IPS DF 6.9 (cell line): ENCODE measurements around the gene FCRLB.
"Not testable (repeated sequence)": the region's sequence is repeated elsewhere in the genome, so short reads cannot be mapped to it uniquely, and the experiment has no call there.

Source experiments
- DNase-seq: peaks from one replicate; pipeline ENCODE4 v3.0.0-alpha.2; 2013; ENCODE audit warnings: low read depth, low spot score
- H3K27ac ChIP-seq: one replicate; pipeline ENCODE4 v1.5.1; 2013; ENCODE audit warnings: low read length, control low read depth
- H3K27me3 ChIP-seq: 2 replicates; pipeline ENCODE4 v1.6.1; 2013; ENCODE audit warnings: mild to moderate bottlenecking, low read length; ENCODE audit not compliant: control insufficient read depth, insufficient read depth
- H3K36me3 ChIP-seq: 2 replicates; pipeline ENCODE4 v1.6.1; 2013; ENCODE audit warnings: low read length; ENCODE audit not compliant: control insufficient read depth, insufficient read depth
- H3K4me1 ChIP-seq: 2 replicates; pipeline ENCODE4 v1.6.1; 2013; ENCODE audit warnings: low read length; ENCODE audit not compliant: control insufficient read depth, insufficient read depth
- H3K4me3 ChIP-seq: 2 replicates; pipeline ENCODE4 v1.5.1; 2013; ENCODE audit warnings: mild to moderate bottlenecking, low read length
- H3K9me3 ChIP-seq: 2 replicates; pipeline ENCODE4 v1.6.1; 2013; ENCODE audit warnings: low read length, inconsistent platforms; ENCODE audit not compliant: control insufficient read depth, insufficient read depth
- WGBS: extraction: QIAGEN DNeasy Blood & Tissue Kit; methylation state at CpG from one replicate; pipeline ENCODE4 v1.1.7; 2013; ENCODE audit warnings: mixed read lengths, missing lambda C conversion rate; ENCODE audit not compliant: insufficient read length, insufficient coverage; 5-methylcytosine and 5-hydroxymethylcytosine counted together

Gene FCRLB

DNA sequence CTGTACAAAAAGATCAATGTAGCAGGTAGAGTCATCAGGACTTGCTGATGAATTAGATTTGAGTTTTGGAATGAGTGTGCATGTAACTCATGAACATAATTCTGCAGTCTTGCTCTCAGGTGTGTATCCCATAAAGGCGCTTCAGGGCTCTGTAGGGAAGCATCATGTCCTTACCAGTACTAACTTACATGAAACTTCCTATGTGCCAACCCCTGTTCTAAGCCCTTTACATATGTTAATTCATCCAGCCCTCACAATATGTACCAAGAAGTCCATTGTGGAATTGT, 2.1 kb upstream of the FCRLB start:
- H3K9me3 ChIP-seq, result no peaks in the 10 kb centered on the region
- no peaks in the 10 kb centered on the region for H3K27me3 ChIP-seq
- no peak overlapping the region for H3K4me3 ChIP-seq
- H3K27ac ChIP-seq, result no peak overlapping the region
- no peaks in the 10 kb centered on the region for H3K4me1 ChIP-seq
- no peak for DNase-seq
- H3K36me3 ChIP-seq, result no peaks in the 10 kb centered on the region
- no CpG with 5 or more reads among the region's 1 CpG for WGBS

DNA sequence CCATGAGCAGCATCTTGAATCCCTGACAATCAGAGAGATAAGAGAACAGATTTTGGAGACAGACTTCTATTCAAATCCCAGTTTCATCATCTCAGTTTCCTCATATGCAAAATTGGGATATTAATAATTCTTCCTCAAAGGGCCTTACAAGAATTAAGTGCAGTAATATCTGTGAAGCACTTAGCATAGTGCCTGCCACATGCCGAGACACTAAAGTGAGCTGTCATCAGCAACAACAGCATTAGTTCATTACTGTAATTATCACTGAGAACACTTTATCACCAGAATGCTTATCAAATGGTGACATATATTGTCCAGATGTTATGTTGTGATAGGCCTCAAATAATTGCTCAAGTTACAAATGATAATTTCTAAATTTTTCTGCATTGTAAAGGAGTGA, 922 bp upstream of the FCRLB start:
- WGBS, result no CpG with 5 or more reads among the region's 1 CpG
- H3K36me3 ChIP-seq, result no peaks in the 10 kb centered on the region
- no peak overlapping the region for H3K27ac ChIP-seq
- DNase-seq, result no peak
- no peak overlapping the region for H3K4me3 ChIP-seq
- H3K9me3 ChIP-seq, result no peaks in the 10 kb centered on the region
- peaks cover 7% of the 10 kb centered on the region; the same call in 1 of the 2 replicates for H3K27me3 ChIP-seq
- H3K4me1 ChIP-seq, result no peaks in the 10 kb centered on the region

DNA sequence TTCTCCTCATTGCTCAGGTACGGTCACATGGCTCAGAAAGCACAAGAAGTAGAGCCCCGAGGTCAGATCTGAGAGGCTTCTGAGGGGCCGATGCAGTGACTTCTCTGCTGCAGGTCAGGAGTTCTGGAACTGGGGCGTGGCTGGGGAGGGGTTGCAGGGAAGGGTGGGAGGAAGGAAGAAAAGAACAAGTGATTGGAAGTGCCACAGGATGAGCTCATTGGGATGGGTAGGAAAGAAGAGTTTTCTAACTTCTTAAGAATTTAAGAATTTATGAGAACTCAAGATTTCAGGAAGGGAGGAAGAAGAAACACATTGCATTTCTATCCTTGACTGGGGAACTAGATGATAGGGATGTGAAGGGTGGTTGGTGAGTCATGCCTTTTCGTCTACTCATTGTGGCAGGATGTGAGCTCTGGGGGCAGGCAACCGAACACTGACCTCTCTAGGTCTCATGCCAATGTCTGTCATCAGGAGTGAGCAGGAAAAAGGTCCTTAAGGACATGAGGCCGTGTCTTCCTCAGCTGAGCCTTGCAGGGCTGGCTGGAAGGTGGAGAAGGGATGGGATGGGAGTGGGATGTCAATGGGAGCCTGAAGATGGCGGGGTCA, 497 bp downstream of the FCRLB start:
- Histone ChIP-seq H3K27me3 (peaks cover 16% of the 10 kb centered on the region; the same call in 1 of the 2 replicates), H3K4me3 (no peak overlapping the region), H3K27ac (no peak overlapping the region), H3K9me3 (no peaks in the 10 kb centered on the region), H3K36me3 (no peaks in the 10 kb centered on the region), H3K4me1 (no peaks in the 10 kb centered on the region)
- DNase-seq, result no peak
- no CpG with 5 or more reads among the region's 8 CpGs for WGBS

DNA sequence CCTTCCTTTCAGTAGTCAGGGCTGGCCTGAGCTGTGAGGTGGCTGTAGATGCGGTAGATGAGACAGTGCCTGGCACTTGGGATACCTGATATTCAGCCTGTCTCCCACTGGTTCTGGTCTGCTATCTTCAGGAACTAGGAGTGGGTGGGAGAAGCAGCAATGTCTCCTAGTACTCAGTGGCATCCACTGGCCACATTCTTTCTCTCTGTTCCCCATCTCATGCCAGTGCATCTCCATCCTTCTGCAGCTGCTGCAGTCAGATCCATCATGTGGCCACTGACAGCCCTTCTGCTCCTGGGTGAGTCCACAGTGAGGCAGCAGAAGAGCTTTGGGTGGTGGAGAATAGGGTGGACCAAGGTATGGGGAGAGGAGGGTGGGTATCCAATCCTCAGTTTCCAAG, 1.1 kb downstream of the FCRLB start:
- Histone ChIP-seq H3K4me1 (no peaks in the 10 kb centered on the region), H3K9me3 (no peaks in the 10 kb centered on the region), H3K4me3 (no peak overlapping the region), H3K36me3 (no peaks in the 10 kb centered on the region), H3K27ac (no peak overlapping the region), H3K27me3 (peaks cover 16% of the 10 kb centered on the region; the same call in 1 of the 2 replicates)
- no peak for DNase-seq
- no CpG with 5 or more reads among the region's 1 CpG for WGBS

DNA sequence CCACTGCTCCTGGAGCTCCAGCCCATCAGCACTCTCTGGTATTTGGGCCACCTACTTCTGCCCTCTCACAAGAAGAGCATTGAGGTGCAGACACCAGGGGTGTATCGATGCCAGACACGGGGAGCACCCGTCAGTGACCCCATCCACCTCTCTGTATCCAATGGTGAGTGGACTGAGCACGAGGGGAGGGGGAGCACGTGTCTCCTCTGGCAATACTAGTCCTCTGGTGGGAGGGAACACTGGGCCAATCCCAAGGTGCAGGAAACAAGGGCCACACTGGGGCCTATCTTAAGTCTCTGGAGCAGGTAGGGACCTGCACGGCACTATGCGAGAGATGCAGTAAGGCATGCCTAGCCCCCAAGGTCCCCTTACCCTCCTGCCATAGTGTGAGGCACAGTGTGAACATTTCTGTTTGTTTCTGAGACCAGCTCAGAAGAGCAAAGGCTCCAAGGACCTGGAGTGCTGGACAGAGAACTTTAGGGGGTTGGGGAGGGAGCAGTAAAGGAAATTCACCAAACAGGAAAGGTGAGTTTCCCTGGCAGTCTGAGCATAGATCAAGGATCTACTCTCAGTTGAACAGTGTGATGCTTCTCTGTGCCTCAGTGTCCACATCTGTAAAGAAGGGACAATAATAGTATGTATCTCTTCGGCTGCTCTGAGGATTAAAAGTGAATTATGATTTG, 2.3 kb downstream of the FCRLB start:
- Histone ChIP-seq H3K27ac (no peak overlapping the region), H3K4me1 (no peaks in the 10 kb centered on the region)

DNA sequence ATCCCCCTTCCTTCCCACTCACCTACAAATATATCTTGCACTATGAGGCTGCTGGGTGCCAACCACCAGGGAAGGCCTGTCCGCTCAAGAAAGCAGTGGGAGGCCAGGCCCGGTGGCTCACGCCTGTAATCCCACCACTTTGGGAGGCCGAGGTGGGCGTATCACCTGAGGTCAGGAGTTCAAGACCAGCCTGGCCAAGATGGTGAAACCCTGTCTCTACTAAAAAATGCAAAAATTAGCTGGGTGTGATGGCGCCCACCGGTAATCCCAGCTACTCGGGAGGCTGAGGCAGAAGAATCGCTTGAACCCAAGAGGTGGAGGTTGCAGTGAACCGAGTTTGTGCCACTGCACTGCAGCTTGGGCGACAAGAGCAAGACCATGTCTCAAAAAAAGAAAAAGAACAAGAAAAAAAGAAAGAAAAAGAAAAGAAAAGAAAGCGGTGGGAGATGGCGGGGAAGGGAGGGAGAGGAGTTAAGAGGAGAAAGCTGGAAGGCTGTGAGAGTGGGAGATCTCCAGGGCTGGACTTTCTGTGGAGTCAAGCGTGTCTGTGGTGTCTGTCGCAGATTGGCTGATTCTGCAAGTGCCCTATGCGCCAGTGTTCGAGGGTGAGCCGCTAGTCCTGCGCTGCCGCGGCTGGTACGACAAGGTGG, 4.0 kb downstream of the FCRLB start:
- not testable (repeated sequence) for H3K4me1 ChIP-seq, H3K9me3 ChIP-seq, H3K36me3 ChIP-seq, DNase-seq, H3K27ac ChIP-seq
- Histone ChIP-seq H3K27me3 (peaks cover 16% of the 10 kb centered on the region; the same call in 1 of the 2 replicates), H3K4me3 (peak overlapping the region; percentile 78; the same call in 1 of the 2 replicates)
- WGBS, result 100% methylated on average over 2 of the region's 22 CpGs

More for the DNA sequence above, 2.3 kb downstream of the FCRLB start:
- WGBS, result no CpG with 5 or more reads among the region's 8 CpGs
- Histone ChIP-seq H3K4me3 (no peak overlapping the region), H3K27me3 (peaks cover 16% of the 10 kb centered on the region; the same call in 1 of the 2 replicates), H3K36me3 (no peaks in the 10 kb centered on the region), H3K9me3 (no peaks in the 10 kb centered on the region)
- DNase-seq, result no peak

DNA sequence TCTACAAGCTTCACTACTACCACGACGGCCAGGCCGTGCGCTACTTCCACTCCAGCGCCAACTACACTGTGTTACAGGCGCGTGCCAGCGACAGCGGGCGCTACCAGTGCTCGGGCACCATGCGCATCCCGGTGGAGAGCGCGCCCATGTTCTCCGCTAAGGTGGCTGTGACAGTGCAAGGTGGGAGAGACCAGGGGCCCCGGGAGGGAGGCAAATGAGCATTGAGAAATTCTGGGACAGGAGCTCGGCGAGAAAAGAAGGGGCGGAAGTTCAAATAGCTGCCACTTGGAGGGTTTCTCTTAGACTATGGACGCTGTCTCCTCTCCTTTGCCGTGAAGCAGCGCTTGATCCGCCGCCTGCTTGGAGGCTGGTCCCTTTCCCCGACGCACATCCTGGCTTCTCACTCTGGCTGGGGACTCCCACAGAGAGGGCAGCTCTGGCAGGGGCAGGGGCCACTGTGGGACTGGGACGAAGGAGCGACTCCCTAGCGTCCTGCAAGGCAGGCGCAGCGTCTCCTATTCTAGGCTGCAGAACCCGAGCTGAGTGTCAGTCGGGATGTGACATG, 4.6 kb downstream of the FCRLB start:
- no peaks in the 10 kb centered on the region for H3K36me3 ChIP-seq
- H3K27ac ChIP-seq, result no peak overlapping the region
- H3K27me3 ChIP-seq, result peaks cover 16% of the 10 kb centered on the region; the same call in 1 of the 2 replicates
- no peak for DNase-seq
- H3K9me3 ChIP-seq, result no peaks in the 10 kb centered on the region
- WGBS, result no CpG with 5 or more reads among the region's 34 CpGs
- peak overlapping the region; percentile 78; the same call in 1 of the 2 replicates for H3K4me3 ChIP-seq
- H3K4me1 ChIP-seq, result no peaks in the 10 kb centered on the region

DNA sequence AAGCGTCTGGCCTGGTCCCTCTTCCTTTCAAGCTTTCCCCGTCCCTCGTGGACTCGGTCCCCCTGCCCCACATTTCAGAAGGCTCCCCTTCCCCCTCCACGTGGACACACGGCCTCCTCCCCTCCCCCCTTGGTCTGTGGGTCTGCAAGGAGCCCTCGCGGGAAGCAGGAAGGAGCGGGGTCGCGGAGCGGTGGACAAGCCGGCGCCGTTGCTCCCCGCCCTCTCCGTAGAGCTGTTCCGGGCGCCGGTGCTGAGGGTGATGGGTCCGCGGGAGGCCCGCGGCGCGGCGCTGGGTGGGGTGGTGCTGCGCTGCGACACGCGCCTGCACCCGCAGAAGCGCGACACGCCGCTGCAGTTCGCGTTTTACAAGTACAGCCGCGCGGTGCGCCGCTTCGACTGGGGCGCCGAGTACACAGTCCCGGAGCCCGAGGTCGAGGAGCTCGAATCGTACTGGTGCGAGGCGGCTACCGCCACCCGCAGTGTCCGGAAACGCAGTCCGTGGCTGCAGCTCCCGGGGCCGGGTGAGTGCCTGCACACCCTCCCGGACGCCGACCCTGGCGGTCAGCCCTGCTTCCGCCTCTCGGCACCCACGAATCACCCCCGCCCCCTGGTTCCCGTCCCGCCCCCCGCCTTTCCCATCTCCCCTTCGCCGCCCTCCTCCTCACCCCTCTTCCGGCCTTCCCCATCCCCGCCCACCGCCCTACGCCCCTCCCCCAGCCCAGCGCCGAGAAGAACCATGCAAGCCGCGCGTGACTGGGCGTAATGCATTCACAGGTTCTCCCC, 5.3 kb downstream of the FCRLB start:
- no peaks in the 10 kb centered on the region for H3K36me3 ChIP-seq
- H3K4me1 ChIP-seq, result no peaks in the 10 kb centered on the region
- WGBS, result no CpG with 5 or more reads among the region's 83 CpGs
- H3K9me3 ChIP-seq, result no peaks in the 10 kb centered on the region
- no peak for DNase-seq
- H3K27ac ChIP-seq, result no peak overlapping the region
- peak overlapping the region; percentile 78 for H3K4me3 ChIP-seq
- H3K27me3 ChIP-seq, result peaks cover 16% of the 10 kb centered on the region; the same call in 1 of the 2 replicates

DNA sequence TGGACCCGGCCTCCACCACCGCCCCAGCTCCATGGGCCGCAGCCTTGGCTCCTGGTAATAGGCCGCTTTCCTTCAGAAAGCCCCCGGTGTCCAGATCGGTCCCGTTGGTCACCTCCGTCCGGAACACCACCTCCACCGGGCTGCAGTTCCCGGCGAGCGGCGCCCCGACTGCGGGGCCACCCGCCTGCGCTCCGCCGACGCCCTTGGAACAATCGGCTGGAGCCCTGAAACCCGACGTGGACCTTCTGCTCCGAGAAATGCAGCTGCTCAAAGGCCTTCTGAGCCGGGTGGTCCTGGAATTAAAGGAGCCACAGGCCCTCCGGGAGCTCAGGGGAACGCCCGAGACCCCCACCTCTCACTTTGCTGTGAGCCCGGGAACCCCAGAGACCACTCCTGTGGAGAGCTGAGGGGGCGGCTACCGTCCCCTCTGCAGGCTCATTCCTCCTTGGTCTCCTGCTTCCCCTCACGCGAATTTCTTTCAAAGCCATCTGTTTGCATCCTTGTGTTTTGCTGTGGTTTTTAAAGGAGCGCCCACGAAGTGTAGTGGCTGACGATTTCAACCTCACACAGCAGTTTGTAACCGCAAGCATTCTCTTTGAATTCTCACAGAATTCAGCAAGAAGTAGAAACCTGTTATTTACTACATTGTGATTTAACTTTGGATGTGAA, 6.0 kb downstream of the FCRLB start:
- Histone ChIP-seq H3K4me3 (peak overlapping the region; percentile 78), H3K36me3 (no peaks in the 10 kb centered on the region), H3K27ac (no peak overlapping the region), H3K9me3 (no peaks in the 10 kb centered on the region), H3K27me3 (peaks cover 16% of the 10 kb centered on the region; the same call in 1 of the 2 replicates), H3K4me1 (no peaks in the 10 kb centered on the region)
- WGBS, result no CpG with 5 or more reads among the region's 38 CpGs
- no peak for DNase-seq
